Tibial artery (tissue), 4 donors: ENCODE data around the gene FCAMR.

Experiments
- DNase-seq, 2 donors: peaks; one replicate each; pipeline ENCODE4 v3.0.0-alpha.2; 2019
- H3K27ac ChIP-seq, 2 donors: fragments of 200-600 bp; sonication (generic) in 1 of 2; 1 replicate in 1 of 2; 2 replicates in 1 of 2; pipeline ENCODE4 v1.5.1; 2018 to 2019; ENCODE audit warnings: mild to moderate bottlenecking in 1 of 2
- H3K27me3 ChIP-seq, 2 donors: fragments of 200-600 bp; sonication (generic) in 1 of 2; one replicate each; pipeline versions ENCODE4 v1.5.1 to v1.6.0; 2016 to 2019
- H3K36me3 ChIP-seq, 3 donors: fragments of 200-600 bp; sonication (generic) in 2 of 3; one replicate each; pipeline ENCODE4 v1.5.1; 2016 to 2019; ENCODE audit warnings: mild to moderate bottlenecking in 2 of 3
- H3K4me1 ChIP-seq, 4 donors: fragments of 200-600 bp; sonication (generic) in 2 of 4; 1 replicate in 3 of 4; 2 replicates in 1 of 4; pipeline ENCODE4 v1.5.1; 2016 to 2019
- H3K4me3 ChIP-seq, 2 donors: fragments of 200-600 bp; sonication (generic) in 1 of 2; 1 replicate in 1 of 2; 2 replicates in 1 of 2; pipeline ENCODE4 v1.5.1; 2018 to 2019; ENCODE audit warnings: mild to moderate bottlenecking in 2 of 2
- H3K9me3 ChIP-seq, 3 donors: fragments of 200-600 bp; sonication (generic) in 1 of 3; one replicate each; pipeline ENCODE4 v1.5.1; 2016 to 2019
- CTCF ChIP-seq, 2 experiments: fragments of 200-600 bp in 1 of 2; fragments of 450-650 bp in 1 of 2; IDR thresholded peaks; one replicate each; pipeline ENCODE4 v1.5.1; 2017 to 2019; ENCODE audit warnings: antibody characterized with exemption in 2 of 2, mild to moderate bottlenecking in 1 of 2, moderate library complexity in 1 of 2
- intact Hi-C: fragments of 100-400 bp; cut with DNase I; formaldehyde crosslinking; loops from one replicate; pipeline ENCODE4 v1.15.0; 2023; ENCODE audit warnings: low total_unique reads

FCAMR gene

GRCh38 chr1:207009182-207009850, 39.1 kb upstream of the FCAMR start:
- no peaks in the 10 kb centered on the region for H3K4me1 ChIP-seq
- no peak for DNase-seq
- no peaks in the 10 kb centered on the region for H3K36me3 ChIP-seq
- H3K27me3 ChIP-seq = no peaks in the 10 kb centered on the region
- no peaks in the 10 kb centered on the region for H3K9me3 ChIP-seq
- no peak overlapping the region for H3K4me3 ChIP-seq
- no peak for TF ChIP-seq CTCF (IDR thresholded peaks at IDR 0.05)
- intact Hi-C loops = no loop called here
- H3K27ac ChIP-seq = no peak overlapping the region

- Histone ChIP-seq H3K4me3 (no peak overlapping the region), H3K4me1 (no peaks in the 10 kb centered on the region), H3K9me3 (no peaks in the 10 kb centered on the region), H3K36me3 (no peaks in the 10 kb centered on the region), H3K27ac (no peak overlapping the region), H3K27me3 (no peaks in the 10 kb centered on the region)
- no peak for DNase-seq
- intact Hi-C loops = no loop called here
- no peak for TF ChIP-seq CTCF (IDR thresholded peaks at IDR 0.05)
Measured at GRCh38 chr1:207007352-207008033, 37.2 kb upstream of the FCAMR start.

GRCh38 chr1:207006914-207007313, 36.7 kb upstream of the FCAMR start:
- intact Hi-C loops = no loop called here
- Histone ChIP-seq H3K4me1 (no peaks in the 10 kb centered on the region), H3K27me3 (no peaks in the 10 kb centered on the region), H3K27ac (no peak overlapping the region), H3K36me3 (no peaks in the 10 kb centered on the region), H3K4me3 (no peak overlapping the region), H3K9me3 (no peaks in the 10 kb centered on the region)
- DNase-seq = no peak
- no peak for TF ChIP-seq CTCF (IDR thresholded peaks at IDR 0.05)

- H3K4me3 ChIP-seq = no peak overlapping the region
- no peaks in the 10 kb centered on the region for H3K27me3 ChIP-seq
- no peak overlapping the region for H3K27ac ChIP-seq
- intact Hi-C loops = no loop called here
- H3K36me3 ChIP-seq = no peaks in the 10 kb centered on the region
- no peaks in the 10 kb centered on the region for H3K9me3 ChIP-seq
- no peaks in the 10 kb centered on the region for H3K4me1 ChIP-seq
- TF ChIP-seq CTCF (IDR thresholded peaks at IDR 0.05) = no peak
- DNase-seq = no peak
Measured at GRCh38 chr1:207006083-207006482, 35.8 kb upstream of the FCAMR start.

GRCh38 chr1:207004931-207005830, 34.9 kb upstream of the FCAMR start:
- intact Hi-C loops = no loop called here
- H3K9me3 ChIP-seq = no peaks in the 10 kb centered on the region
- H3K27ac ChIP-seq = no peak overlapping the region
- no peaks in the 10 kb centered on the region for H3K27me3 ChIP-seq
- H3K4me1 ChIP-seq = no peaks in the 10 kb centered on the region
- no peak for DNase-seq
- H3K4me3 ChIP-seq = no peak overlapping the region
- no peaks in the 10 kb centered on the region for H3K36me3 ChIP-seq
- peak; percentile 27 to 38 for TF ChIP-seq CTCF (IDR thresholded peaks at IDR 0.05)
